NK-92 (cell line): ENCODE results near the gene CEP295NL.
"Not testable (repeated sequence)": the region's sequence is repeated elsewhere in the genome, so short reads cannot be mapped to it uniquely, and the experiment has no call there.

Experiments
- DNase-seq: peaks from one replicate; lab custom pipeline; 2025; ENCODE audit not compliant: unreplicated experiment; lab: John Stamatoyannopoulos, UW

Gene CEP295NL

GRCh38 chr17:78903101-78903779, at the start of gene CEP295NL:
Gene CEP295NL, minus strand, starts transcription at chr17:78903201. Its CDS starts 1,373 bp downstream, at chr17:78901828.
- DNase-seq = no peak

GRCh38 chr17:78952706-78953105, 49.7 kb upstream of the CEP295NL start:
- no peak for DNase-seq

- DNase-seq = no peak
These were observed 49.1 kb upstream of the CEP295NL start for GRCh38 chr17:78951967-78952551.

GRCh38 chr17:78950870-78951269, 47.9 kb upstream of the CEP295NL start:
- no peak for DNase-seq

GRCh38 chr17:78947235-78948149, 44.5 kb upstream of the CEP295NL start:
- DNase-seq = no peak

GRCh38 chr17:78946631-78947030, 43.6 kb upstream of the CEP295NL start:
- DNase-seq = no peak

GRCh38 chr17:78946131-78946530, 43.1 kb upstream of the CEP295NL start:
- no peak for DNase-seq

GRCh38 chr17:78945455-78945854, 42.5 kb upstream of the CEP295NL start:
- not testable (repeated sequence) for DNase-seq

- DNase-seq = no peak
These were observed 42.0 kb upstream of the CEP295NL start for GRCh38 chr17:78944956-78945355.

GRCh38 chr17:78944026-78944425, 41.0 kb upstream of the CEP295NL start:
- DNase-seq = no peak

- no peak for DNase-seq
These were observed 37.7 kb upstream of the CEP295NL start for GRCh38 chr17:78940708-78941107.

- no peak for DNase-seq
These were observed 37.3 kb upstream of the CEP295NL start for GRCh38 chr17:78940258-78940657.

GRCh38 chr17:78939615-78940014, 36.6 kb upstream of the CEP295NL start:
- DNase-seq = no peak

- DNase-seq = no peak
These were observed 34.6 kb upstream of the CEP295NL start for GRCh38 chr17:78937561-78937960.

GRCh38 chr17:78935419-78936323, 32.7 kb upstream of the CEP295NL start:
- no peak for DNase-seq

- DNase-seq = no peak
These were observed 31.8 kb upstream of the CEP295NL start for GRCh38 chr17:78934681-78935418.

- DNase-seq = no peak
These were observed 31.1 kb upstream of the CEP295NL start for GRCh38 chr17:78933959-78934568.

- no peak for DNase-seq
These were observed 30.3 kb upstream of the CEP295NL start for GRCh38 chr17:78933025-78933958.
